ENCODE data around the gene UBE2O. TPM values are rescaled to one million over a fixed set of nuclear protein-coding genes. Genes with fewer than 3 reads are reported as not detected.

The UBE2O gene
- total RNA-seq, 3 donors from 2014 or later: 16.2 to 25.0 (median 19.0) TPM

GRCh38 chr17:76491271-76492122 lies 38.5 kb upstream of the UBE2O start:
- Histone ChIP-seq H3K4me3 (no peak overlapping the region), H3K36me3 (ENCODE audit: low read depth) (no peaks in the 10 kb centered on the region), H3K4me1 (ENCODE audit: low read depth) (peaks cover 37% of the 10 kb centered on the region), H3K9me3 (no peaks in the 10 kb centered on the region)
- DNase-seq (peak in 2 of 3 donors; percentile 47 to 72), ATAC-seq (peak; percentile 32)
- TF ChIP-seq, protein P1, sequence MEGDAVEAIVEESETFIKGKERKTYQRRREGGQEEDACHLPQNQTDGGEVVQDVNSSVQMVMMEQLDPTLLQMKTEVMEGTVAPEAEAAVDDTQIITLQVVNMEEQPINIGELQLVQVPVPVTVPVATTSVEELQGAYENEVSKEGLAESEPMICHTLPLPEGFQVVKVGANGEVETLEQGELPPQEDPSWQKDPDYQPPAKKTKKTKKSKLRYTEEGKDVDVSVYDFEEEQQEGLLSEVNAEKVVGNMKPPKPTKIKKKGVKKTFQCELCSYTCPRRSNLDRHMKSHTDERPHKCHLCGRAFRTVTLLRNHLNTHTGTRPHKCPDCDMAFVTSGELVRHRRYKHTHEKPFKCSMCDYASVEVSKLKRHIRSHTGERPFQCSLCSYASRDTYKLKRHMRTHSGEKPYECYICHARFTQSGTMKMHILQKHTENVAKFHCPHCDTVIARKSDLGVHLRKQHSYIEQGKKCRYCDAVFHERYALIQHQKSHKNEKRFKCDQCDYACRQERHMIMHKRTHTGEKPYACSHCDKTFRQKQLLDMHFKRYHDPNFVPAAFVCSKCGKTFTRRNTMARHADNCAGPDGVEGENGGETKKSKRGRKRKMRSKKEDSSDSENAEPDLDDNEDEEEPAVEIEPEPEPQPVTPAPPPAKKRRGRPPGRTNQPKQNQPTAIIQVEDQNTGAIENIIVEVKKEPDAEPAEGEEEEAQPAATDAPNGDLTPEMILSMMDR (IDR thresholded peaks at IDR 0.05): no peak
- intact Hi-C loops (cut with DNase I, micrococcal nuclease): no loop called here

- DNase-seq: no peak
- TF ChIP-seq, protein P1 (IDR thresholded peaks at IDR 0.05): no peak
- H3K4me3 ChIP-seq: no peak overlapping the region
- peaks cover 37% of the 10 kb centered on the region for H3K4me1 ChIP-seq (ENCODE audit: low read depth)
- intact Hi-C loops (cut with DNase I, micrococcal nuclease): no loop called here
- ATAC-seq: no peak
- H3K36me3 ChIP-seq (ENCODE audit: low read depth): no peaks in the 10 kb centered on the region
- H3K9me3 ChIP-seq: no peaks in the 10 kb centered on the region
Observed at GRCh38 chr17:76490112-76490710, 37.3 kb upstream of the UBE2O start.

DNA sequence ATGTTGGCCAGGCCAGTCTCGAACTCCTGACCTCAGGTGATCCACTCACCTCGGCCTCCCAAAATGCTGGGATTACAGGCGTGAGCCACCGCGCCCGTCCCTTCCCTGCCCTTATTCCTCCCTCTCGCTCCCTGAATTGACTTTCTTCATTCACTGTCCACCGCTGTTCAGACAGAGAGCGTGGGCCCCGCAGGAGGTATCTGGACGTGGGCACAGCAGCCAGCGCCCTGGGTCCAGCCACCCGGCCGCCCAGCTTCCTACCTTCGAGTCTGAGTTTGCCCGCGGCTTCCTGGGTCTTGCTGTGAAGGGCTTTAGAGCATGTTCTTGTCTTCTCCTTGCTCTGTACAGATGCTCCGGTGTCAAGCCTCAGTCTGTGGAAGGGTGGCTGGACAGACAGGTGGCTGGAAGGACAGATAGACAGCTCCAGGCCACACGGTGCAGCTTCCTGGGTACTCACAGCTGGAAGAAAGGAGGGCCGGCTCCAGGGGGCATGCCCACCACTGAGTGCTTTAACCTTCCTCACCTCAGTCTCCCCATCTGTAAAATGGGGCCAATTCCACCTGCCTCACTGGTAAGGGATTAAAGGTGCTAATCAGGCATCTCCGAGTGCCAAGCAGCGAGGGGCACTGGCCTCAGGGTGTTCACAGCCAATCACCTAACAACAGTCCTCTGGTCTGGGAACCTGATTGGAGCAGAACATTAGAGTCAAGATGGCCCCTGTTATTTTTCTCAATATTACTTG lies 34.7 kb upstream of the UBE2O start:
- Histone ChIP-seq H3K4me1 (ENCODE audit: low read depth) (peaks cover 24% of the 10 kb centered on the region), H3K36me3 (ENCODE audit: low read depth) (no peaks in the 10 kb centered on the region), H3K9me3 (no peaks in the 10 kb centered on the region), H3K4me3 (no peak overlapping the region)
- DNase-seq: peak in 1 of 3 donors; percentile 40
- TF ChIP-seq, protein P1 (IDR thresholded peaks at IDR 0.05): no peak
- ATAC-seq: no peak
- intact Hi-C loops (cut with DNase I, micrococcal nuclease): no loop called here

DNA sequence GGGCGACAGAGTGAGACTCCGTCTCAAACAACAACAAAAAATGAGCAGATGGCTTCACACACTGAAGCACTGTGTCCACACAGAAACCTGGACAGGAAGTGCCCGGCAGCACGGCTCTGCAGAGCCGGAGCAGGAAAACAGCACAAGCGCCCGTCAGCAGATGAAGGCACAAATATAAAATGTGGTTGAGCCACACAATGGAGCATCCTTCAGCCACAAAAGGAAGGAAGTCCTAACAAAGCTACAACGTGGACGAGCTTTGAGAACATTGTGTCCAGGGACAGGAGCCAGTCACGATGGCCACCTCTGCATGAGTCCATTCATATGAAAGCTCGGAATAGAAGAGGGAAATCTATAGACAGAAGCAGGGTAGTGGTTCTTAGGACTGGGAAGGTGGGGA lies 32.6 kb upstream of the UBE2O start:
- DNase-seq: peak in 1 of 3 donors; percentile 37

DNA sequence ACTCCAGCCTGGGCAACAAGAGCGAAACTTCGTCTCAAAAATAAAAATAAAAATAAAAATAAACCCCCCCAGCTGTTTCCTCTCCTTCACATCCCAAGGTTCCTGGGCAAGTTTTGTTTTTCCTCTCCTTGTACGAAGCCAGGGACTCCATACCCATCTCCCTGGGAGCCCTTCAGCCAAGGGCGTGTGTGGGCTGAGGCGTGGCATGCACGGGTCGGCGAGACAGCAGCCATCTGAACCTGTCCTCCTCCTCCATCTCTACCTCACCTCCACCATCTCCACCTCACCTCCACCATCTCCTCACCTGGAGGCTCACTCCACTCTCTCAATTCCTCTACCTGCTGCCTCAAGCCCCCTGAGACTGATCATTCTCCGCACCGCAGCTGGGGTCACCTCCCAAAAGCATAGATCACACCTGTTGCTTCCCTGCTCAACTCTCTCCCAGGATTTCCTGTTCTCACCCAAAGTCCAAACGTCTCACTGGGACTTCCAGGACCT lies 31.3 kb upstream of the UBE2O start:
- no peak for ATAC-seq
- TF ChIP-seq, protein P1 (IDR thresholded peaks at IDR 0.05): no peak

More for the DNA sequence above, 32.6 kb upstream of the UBE2O start:
- no peaks in the 10 kb centered on the region for H3K36me3 ChIP-seq (ENCODE audit: low read depth)
- no peak overlapping the region for H3K4me3 ChIP-seq
- no peak for ATAC-seq
- TF ChIP-seq, protein P1 (IDR thresholded peaks at IDR 0.05): no peak
- intact Hi-C loops (cut with DNase I, micrococcal nuclease): no loop called here
- H3K9me3 ChIP-seq: no peaks in the 10 kb centered on the region
- H3K4me1 ChIP-seq (ENCODE audit: low read depth): peaks cover 6% of the 10 kb centered on the region

More for the DNA sequence above, 31.3 kb upstream of the UBE2O start:
- no peaks in the 10 kb centered on the region for H3K36me3 ChIP-seq (ENCODE audit: low read depth)
- peak in 1 of 3 donors; percentile 39 for DNase-seq
- no peak overlapping the region for H3K4me3 ChIP-seq
- intact Hi-C loops (cut with DNase I, micrococcal nuclease): no loop called here
- H3K9me3 ChIP-seq: no peaks in the 10 kb centered on the region
- H3K4me1 ChIP-seq (ENCODE audit: low read depth): no peaks in the 10 kb centered on the region
